Mesodermal cell (in vitro differentiated cells): Measurements from ENCODE around the gene DOCK2.
"Not testable (repeated sequence)": the region's sequence is repeated elsewhere in the genome, so short reads cannot be mapped to it uniquely, and the experiment has no call there.

Experiments
- H3K27ac ChIP-seq: 2 replicates; pipeline ENCODE4 v1.7.0; 2013; ENCODE audit warnings: mild to moderate bottlenecking, low read depth, low read length, moderate library complexity; ENCODE audit not compliant: severe bottlenecking
- H3K36me3 ChIP-seq: 2 replicates; pipeline ENCODE4 v1.7.1; 2013; ENCODE audit warnings: mild to moderate bottlenecking, low read length, moderate library complexity; ENCODE audit not compliant: control insufficient read depth, insufficient read depth
- H3K4me1 ChIP-seq: one replicate; pipeline ENCODE4 v1.7.1; 2013; ENCODE audit warnings: mild to moderate bottlenecking, low read length; ENCODE audit not compliant: insufficient read depth, control insufficient read depth, poor library complexity, severe bottlenecking
- H3K4me3 ChIP-seq: 2 replicates; pipeline ENCODE4 v1.7.0; 2013; ENCODE audit warnings: low read length, control low read depth, mild to moderate bottlenecking; ENCODE audit not compliant: insufficient read depth, poor library complexity, severe bottlenecking; ENCODE audit errors: extremely low read depth
- H3K9me3 ChIP-seq: 2 replicates; pipeline ENCODE4 v1.7.1; 2013; ENCODE audit warnings: mild to moderate bottlenecking, low read length, moderate library complexity; ENCODE audit not compliant: control insufficient read depth
- WGBS, 2 experiments: methylation state at CpG; one replicate each; pipeline ENCODE4 v1.1.5; 2013; ENCODE audit warnings: missing lambda C conversion rate in 2 of 2; ENCODE audit not compliant: insufficient coverage in 2 of 2; 5-methylcytosine and 5-hydroxymethylcytosine counted together

DOCK2 gene

GRCh38 chr5:169814522-169814921, 177.4 kb downstream of the DOCK2 start:
- H3K4me3 ChIP-seq: no peak overlapping the region
- H3K36me3 ChIP-seq: no peaks in the 10 kb centered on the region
- no peaks in the 10 kb centered on the region for H3K9me3 ChIP-seq
- H3K27ac ChIP-seq: no peak overlapping the region
- no CpG with 5 or more reads among the region's 1 CpG for WGBS, 2 experiments
- no peaks in the 10 kb centered on the region for H3K4me1 ChIP-seq

DNA sequence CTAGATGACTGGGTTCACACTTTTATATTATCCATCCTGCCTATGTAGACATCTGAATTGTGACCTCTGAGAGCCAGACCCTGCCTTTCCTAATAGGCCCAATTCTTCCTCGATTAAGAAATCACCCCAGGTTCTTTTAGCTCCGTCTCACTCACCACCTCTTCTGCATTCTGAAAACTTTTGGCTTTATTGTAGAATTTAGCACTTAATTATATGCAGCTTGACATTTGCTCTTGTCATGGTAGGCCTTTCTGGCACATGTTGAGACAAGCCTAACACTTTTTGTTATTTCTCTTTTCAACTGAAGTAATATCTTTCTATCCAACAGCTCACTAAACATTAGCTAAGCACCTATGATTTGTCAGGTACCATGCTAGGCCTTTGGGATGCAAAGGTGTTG, 180.0 kb downstream of the DOCK2 start:
- Histone ChIP-seq H3K36me3 (no peaks in the 10 kb centered on the region), H3K4me1 (no peaks in the 10 kb centered on the region), H3K27ac (no peak overlapping the region), H3K4me3 (no peak overlapping the region), H3K9me3 (no peaks in the 10 kb centered on the region)
- 100% methylated on average over 1 of the region's 2 CpGs; no CpG with 5 or more reads in 1 of the 2 experiments for whole genome bisulfite sequencing, 2 experiments

DNA sequence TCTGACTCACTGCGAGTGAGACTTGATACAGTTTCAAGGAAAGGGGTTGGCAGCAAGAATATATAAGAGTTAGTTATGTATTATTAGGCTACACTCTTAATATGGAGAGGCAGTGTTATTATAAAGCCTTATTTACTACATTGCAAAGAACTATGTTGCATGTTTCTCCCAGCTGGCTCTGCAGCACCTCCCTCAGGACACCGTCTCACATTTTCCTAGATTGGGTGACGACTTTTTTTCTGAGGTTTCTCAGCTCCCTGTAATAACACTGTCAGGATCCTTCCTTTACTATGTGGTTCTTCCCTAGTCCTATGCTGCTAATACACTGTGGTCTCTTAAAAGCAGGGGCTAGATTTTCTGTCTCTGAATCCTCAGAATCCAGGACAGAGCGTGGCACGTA, 189.5 kb downstream of the DOCK2 start:
- no peak overlapping the region for H3K4me3 ChIP-seq
- no peaks in the 10 kb centered on the region for H3K4me1 ChIP-seq
- no peaks in the 10 kb centered on the region for H3K9me3 ChIP-seq
- 57 to 76% methylated on average over 3 to 4 of the region's 5 CpGs for WGBS, 2 experiments
- H3K27ac ChIP-seq: no peak overlapping the region
- no peaks in the 10 kb centered on the region for H3K36me3 ChIP-seq

DNA sequence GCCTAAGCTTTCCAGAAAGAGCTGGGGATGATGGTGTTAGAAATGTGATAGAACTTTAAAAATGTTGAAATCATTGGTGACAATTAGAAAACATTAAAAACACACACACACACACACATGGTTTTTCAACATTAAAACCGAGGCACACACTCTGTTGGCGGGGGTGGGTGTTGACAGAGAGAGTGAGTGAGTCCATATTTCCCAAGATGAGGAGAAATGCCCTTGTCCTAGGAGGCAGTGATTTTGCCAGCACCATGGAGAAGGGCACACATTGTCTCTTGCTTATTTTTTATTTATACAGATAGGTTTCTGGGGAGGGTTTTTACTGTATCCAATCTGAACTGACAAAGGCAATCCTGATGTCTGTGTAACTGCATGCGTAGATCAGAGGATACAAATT, 190.7 kb downstream of the DOCK2 start:
- WGBS, 2 experiments: 80 to 100% methylated on average over 1 of the region's 3 CpGs
- no peaks in the 10 kb centered on the region for H3K9me3 ChIP-seq
- H3K36me3 ChIP-seq: no peaks in the 10 kb centered on the region
- H3K4me1 ChIP-seq: no peaks in the 10 kb centered on the region
- no peak overlapping the region for H3K4me3 ChIP-seq
- no peak overlapping the region for H3K27ac ChIP-seq

DNA sequence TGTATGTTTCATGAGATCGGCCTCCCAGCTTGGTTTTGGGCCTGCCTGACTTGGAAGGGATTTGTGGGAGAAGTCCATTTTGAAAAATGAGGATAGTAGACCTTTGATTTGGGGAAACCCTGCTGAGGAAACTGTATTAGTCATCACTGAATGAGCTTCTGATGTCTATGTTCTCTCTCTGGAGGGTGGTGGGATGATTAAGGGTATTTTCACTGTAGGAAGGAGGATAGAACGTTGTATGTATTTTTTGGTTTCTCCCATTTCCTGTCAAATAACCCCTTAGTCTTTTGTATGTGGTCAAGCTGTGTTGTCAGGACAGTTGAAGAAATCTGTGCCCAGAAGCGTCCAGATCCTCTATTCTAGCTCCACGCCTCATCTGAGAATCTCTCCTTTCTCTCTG, 191.3 kb downstream of the DOCK2 start:
- Histone ChIP-seq H3K9me3 (no peaks in the 10 kb centered on the region), H3K4me1 (no peaks in the 10 kb centered on the region), H3K36me3 (no peaks in the 10 kb centered on the region), H3K27ac (no peak overlapping the region), H3K4me3 (no peak overlapping the region)
- 87 to 93% methylated on average over 3 of the region's 4 CpGs for WGBS, 2 experiments

DNA sequence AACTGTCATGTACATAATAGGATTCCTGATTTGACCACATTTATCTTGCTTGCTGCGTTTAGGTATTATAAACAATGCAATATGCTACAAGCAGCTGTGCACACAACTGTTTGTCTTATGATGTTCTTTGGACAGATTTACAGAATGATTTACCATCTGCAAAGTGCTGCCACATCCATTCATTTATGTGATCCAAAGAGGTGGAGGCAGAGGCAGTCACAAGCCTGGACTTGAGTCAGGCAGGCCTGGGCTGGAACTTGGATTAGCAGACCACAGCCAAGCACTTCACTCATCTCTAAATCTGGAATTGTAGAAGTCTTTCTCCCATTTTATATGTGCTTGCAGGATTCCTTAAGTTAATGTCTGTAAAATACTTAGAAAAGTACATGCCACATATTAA, 194.3 kb downstream of the DOCK2 start:
- Histone ChIP-seq H3K4me1 (no peaks in the 10 kb centered on the region), H3K4me3 (no peak overlapping the region), H3K9me3 (no peaks in the 10 kb centered on the region), H3K27ac (no peak overlapping the region), H3K36me3 (no peaks in the 10 kb centered on the region)
- WGBS, 2 experiments: no CpG with 5 or more reads among the region's 1 CpG

DNA sequence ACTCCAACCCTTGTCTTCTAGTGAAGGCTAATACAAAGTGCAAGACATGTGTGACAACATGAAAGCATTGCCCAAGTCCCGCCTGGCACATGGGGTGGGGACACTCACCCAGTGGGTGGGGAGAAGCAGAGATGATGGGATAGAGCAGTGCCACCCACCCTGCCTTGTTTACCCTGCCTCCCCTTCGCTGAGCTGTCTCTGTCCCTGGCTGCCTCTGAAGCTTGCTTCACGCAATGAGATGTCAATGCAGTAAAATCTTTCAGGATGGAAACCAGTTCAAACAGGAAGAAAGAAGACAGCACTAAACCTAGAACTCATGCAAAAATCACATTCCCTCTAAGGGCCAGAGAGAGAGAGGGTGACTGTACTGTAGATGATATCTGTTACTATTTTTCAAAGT, 195.2 kb downstream of the DOCK2 start:
- no peaks in the 10 kb centered on the region for H3K9me3 ChIP-seq
- H3K4me1 ChIP-seq: no peaks in the 10 kb centered on the region
- WGBS, 2 experiments: 83 to 90% methylated on average over 1 to 2 of the region's 3 CpGs
- H3K36me3 ChIP-seq: no peaks in the 10 kb centered on the region
- no peak overlapping the region for H3K27ac ChIP-seq
- no peak overlapping the region for H3K4me3 ChIP-seq

DNA sequence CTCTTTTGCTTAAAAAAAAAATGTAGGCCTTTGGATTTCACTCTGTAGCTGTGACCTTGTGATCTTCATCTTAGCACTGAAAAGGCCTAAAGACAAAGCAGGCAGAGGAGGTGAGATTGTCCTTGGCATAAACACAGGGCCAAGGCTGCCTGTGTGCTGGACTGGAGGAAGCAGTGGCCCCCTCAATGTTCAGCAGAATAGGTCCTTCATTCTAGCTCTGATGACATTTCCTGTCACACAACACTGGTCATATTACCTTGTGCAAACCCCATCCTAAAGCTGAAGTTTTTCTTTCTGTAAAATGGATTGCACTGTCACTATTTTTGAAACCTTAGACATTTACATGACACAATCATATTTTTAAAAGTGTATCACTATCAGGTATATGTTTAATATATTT, 195.8 kb downstream of the DOCK2 start:
- Histone ChIP-seq H3K27ac (no peak overlapping the region), H3K9me3 (no peaks in the 10 kb centered on the region), H3K36me3 (no peaks in the 10 kb centered on the region), H3K4me1 (no peaks in the 10 kb centered on the region), H3K4me3 (no peak overlapping the region)

GRCh38 chr5:169833681-169834292, 196.7 kb downstream of the DOCK2 start:
- WGBS, 2 experiments: 100% methylated on average over 2 of the region's 2 CpGs
- H3K4me3 ChIP-seq, H3K4me1 ChIP-seq, H3K9me3 ChIP-seq, H3K36me3 ChIP-seq, H3K27ac ChIP-seq: not testable (repeated sequence)

GRCh38 chr5:169834540-169834939, 197.5 kb downstream of the DOCK2 start:
- not testable (repeated sequence) for H3K9me3 ChIP-seq, H3K4me3 ChIP-seq, H3K36me3 ChIP-seq, H3K27ac ChIP-seq, H3K4me1 ChIP-seq
- 100% methylated on average over 1 of the region's 1 CpG; no CpG with 5 or more reads in 1 of the 2 experiments for WGBS, 2 experiments

GRCh38 chr5:169836835-169837536, 199.9 kb downstream of the DOCK2 start:
- H3K9me3 ChIP-seq: no peaks in the 10 kb centered on the region
- no peaks in the 10 kb centered on the region for H3K4me1 ChIP-seq
- no peak overlapping the region for H3K4me3 ChIP-seq
- no peak overlapping the region for H3K27ac ChIP-seq
- 73% methylated on average over 2 of the region's 3 CpGs; no CpG with 5 or more reads in 1 of the 2 experiments for WGBS, 2 experiments
- H3K36me3 ChIP-seq: no peaks in the 10 kb centered on the region
